Activated T-cell treated with anti-CD3 and anti-CD28 coated beads, Interleukin-2, amount 50 U/mL, for 4 hours (primary cell): ENCODE results near the gene GPER1. TPM values are rescaled to one million over a fixed set of nuclear protein-coding genes. Genes with fewer than 3 reads are reported as not detected.
"Not testable (repeated sequence)": the region's sequence is repeated elsewhere in the genome, so short reads cannot be mapped to it uniquely, and the experiment has no call there.

Experiments used
- ATAC-seq, 2 donors: fragments of 200-7000 bp; cut with Tn5 transposase; one replicate each; pipeline ENCODE4 v1.10.0; 2021
- DNase-seq: peaks from one replicate; pipeline ENCODE4 v3.0.0-alpha.2; 2020
- H3K27me3 Mint-ChIP-seq: one replicate; pipeline ENCODE4 v1.8.0; 2021; ENCODE audit warnings: low read depth, mixed read lengths
- H3K36me3 Mint-ChIP-seq: one replicate; pipeline ENCODE4 v1.8.0; 2022; ENCODE audit warnings: mixed read lengths; ENCODE audit not compliant: insufficient read depth
- H3K4me1 Mint-ChIP-seq: one replicate; pipeline ENCODE4 v1.8.0; 2021; ENCODE audit warnings: low read depth, mixed read lengths
- H3K4me3 Mint-ChIP-seq: one replicate; pipeline ENCODE4 v1.8.0; 2021; ENCODE audit warnings: mild to moderate bottlenecking, moderate library complexity, mixed read lengths
- H3K9me3 Mint-ChIP-seq: one replicate; pipeline ENCODE4 v1.8.0; 2021; ENCODE audit warnings: mixed read lengths
- total RNA-seq, 3 donors: library from RNA; stranded (reverse); gene quantifications; one replicate each; pipeline ENCODE4 v1.2.1, GENCODE V29; 2021

The GPER1 gene
- total RNA-seq, 3 donors from 2014 or later = 0.08 to 0.11 (median 0.08) TPM

DNA sequence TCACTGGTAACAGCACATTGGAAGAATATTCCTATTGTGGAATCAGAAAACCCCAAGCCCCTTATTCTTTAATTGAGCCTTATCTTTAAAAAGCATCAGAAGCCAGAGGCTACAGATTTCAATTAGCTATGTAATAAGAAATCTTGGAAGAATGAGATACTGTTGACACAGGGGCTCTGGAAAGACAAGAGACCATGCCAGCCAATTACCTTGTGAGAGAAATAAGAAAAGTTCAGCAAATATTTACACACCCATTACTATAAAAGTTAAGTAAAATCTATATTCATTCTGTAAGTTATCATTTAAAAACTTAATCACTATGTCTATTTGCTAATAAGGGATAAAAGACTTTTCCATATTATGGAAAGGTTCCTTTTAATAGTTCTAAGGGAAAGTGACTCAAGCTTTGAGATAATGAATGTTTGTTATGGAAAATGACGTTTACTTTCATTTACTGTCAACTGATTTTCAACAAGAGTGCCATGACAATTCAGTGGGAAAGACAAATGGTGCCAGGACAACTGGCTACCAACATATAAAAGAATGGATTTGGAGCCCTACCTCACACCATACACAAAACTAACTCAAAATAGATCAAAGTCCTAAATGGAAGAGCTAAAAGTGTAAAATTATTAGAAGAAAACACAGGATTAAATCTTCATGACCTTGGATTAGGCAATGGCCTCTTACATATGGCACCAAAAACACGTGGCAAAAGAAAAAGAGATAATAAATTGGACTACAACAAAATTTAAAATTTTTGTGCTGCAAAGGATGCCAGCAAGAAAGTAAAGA lies 43.8 kb downstream of the GPER1 start:
- peaks cover 1% of the 10 kb centered on the region for H3K4me1 Mint-ChIP-seq
- no peaks in the 10 kb centered on the region for H3K9me3 Mint-ChIP-seq
- no peak overlapping the region for H3K4me3 Mint-ChIP-seq
- DNase-seq (no peak), ATAC-seq (no peak)
- H3K27me3 Mint-ChIP-seq = no peaks in the 10 kb centered on the region
- H3K36me3 Mint-ChIP-seq = peaks cover 7% of the 10 kb centered on the region

DNA sequence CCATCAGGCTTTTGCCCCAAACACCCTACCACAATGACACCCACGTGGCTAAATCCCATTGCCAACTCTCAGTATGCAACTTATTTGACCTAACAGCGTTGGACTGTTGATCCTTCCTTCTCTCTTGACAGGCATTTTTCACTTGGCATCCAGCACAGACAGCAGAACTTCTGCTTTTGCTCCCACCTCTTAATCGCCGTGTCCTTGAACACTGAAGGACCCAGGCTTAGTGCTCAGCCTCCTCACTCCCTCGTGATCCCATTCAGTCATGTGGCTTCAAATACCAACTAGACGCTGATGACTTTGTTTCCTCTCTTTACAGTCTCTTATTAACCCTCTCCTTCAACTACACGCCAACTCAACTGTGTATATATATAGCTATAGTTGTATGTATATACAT lies 47.0 kb downstream of the GPER1 start:
- no peaks in the 10 kb centered on the region for H3K27me3 Mint-ChIP-seq
- H3K4me3 Mint-ChIP-seq = no peak overlapping the region
- H3K36me3 Mint-ChIP-seq = peaks cover 4% of the 10 kb centered on the region

DNA sequence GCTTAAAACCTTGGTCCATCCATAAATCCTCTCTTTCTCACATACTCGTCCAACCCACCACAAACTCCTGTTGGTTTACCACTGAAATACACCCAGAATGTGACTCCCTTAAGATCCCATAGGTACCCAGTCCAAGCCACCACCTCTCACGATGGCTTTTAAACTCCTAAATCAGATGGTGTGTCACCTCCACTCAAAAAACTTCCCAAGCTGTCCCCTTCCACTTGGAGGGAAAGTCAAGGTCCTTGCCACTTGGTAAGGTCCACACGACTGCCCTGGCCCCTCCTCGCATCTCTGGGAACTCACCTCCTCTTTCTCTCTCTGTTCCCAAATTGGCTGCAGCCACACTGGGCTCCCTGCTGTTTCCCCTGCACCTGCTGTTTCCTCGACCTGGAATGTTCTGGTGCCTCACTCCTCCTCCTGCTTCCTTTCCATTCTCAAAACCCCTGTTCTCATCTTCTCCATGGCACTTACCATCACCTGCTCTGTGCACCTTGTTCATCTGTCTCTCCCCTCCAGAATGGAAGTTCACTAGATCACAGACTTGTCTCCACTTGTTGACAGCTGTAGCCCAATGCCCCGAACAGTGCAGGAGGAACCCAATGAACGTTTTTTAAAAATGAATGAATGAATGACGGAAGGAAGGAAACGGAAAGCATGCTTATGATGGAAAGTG lies 49.1 kb downstream of the GPER1 start:
- Mint-ChIP-seq H3K4me3 (peak overlapping the region; percentile 86), H3K9me3 (no peaks in the 10 kb centered on the region), H3K4me1 (peaks cover 16% of the 10 kb centered on the region), H3K27me3 (no peaks in the 10 kb centered on the region), H3K36me3 (no peaks in the 10 kb centered on the region)
- ATAC-seq = no peak
- no peak for DNase-seq

More for the DNA sequence above, 47.0 kb downstream of the GPER1 start:
- ATAC-seq = no peak
- H3K9me3 Mint-ChIP-seq = no peaks in the 10 kb centered on the region
- H3K4me1 Mint-ChIP-seq = peaks cover 14% of the 10 kb centered on the region
- DNase-seq = no peak

DNA sequence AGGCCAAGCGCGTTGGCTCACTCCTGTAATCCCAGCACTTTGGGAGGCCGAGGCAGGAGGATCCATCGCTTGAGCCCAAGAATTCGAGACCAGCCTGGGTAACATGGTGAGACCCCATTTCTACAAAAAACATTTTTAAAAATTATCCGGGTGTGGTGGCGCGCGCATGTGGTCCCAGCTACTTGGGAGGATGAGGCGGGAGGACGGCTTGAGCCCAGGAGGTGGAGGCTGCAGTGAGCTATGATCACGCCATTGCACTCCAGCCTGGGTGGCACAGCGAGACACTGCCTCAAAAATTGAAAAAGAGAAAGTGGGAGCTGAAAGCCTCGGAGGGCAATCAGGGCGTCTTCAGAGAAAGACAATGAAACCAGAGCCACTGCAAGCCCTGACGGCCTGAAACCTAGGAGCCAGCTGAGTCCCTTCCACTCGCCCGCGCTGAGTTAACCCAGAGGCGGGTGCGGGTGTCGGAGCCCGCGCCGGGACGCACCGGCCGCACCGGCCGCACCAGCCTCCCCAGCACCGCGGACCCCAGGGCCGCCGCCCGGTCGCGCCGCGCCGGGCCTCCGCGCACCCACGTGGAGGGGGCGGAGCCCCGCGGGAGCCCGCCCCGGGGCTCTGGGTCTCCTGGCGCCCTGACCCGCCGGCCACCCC lies 49.7 kb downstream of the GPER1 start:
- Mint-ChIP-seq H3K4me1 (peaks cover 16% of the 10 kb centered on the region), H3K4me3 (peak overlapping the region; percentile 88), H3K9me3 (no peaks in the 10 kb centered on the region), H3K36me3 (no peaks in the 10 kb centered on the region), H3K27me3 (no peaks in the 10 kb centered on the region)
- no peak for DNase-seq
- peak; percentile 78 to 80 for ATAC-seq

DNA sequence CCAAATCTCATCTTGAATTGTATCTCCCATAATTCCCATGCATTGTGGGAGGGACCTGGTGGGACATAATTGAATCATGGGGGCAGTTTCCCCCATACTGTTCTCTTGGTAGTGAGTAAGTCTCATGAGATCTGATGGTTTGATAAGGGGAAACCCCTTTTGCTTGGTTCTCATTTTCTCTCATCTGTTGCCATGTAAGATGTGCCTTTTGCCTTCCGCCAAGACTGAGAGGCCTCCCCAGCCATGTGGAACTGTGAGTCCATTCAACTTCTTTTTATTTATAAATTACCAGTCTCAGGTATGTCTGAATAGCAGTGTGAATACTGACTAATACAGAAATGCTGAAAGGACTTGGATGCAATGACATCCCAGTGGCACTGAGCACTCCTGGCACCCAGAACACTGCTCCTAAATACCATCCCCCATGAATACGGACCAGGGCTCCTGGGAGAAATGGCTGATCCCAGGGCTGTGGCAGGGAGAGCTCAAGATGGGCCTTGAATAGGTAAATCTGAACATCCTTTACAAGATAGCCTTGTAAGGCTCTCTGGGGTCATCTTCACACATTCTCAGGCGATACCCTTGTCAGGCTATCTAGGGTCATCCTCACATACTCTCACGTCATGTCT lies 52.7 kb downstream of the GPER1 start:
- no peak overlapping the region for H3K4me3 Mint-ChIP-seq
- H3K9me3 Mint-ChIP-seq = no peaks in the 10 kb centered on the region
- no peaks in the 10 kb centered on the region for H3K27me3 Mint-ChIP-seq
- no peaks in the 10 kb centered on the region for H3K36me3 Mint-ChIP-seq
- peaks cover 16% of the 10 kb centered on the region for H3K4me1 Mint-ChIP-seq
- ATAC-seq (peak in 1 of 2 donors; percentile 12), DNase-seq (no peak)

DNA sequence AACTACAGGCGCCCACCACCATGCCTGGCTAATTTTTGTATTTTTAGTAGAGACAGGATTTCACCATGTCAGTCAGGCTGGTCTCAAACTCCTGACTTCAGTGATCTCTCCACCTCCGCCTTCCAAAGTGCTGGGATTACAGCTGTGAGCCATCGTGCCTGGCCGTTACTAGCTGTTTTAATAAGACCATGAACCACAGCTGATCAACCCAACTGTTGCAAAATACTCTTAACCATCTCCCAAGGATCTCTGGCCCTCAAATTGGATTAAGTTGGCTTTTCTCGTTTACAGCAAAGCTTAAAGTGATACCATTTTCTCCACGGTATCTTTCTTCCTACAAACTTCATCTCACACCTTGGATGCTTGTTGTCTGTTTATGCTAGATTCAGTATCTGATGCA lies 53.7 kb downstream of the GPER1 start:
- no peak overlapping the region for H3K4me3 Mint-ChIP-seq
- DNase-seq = no peak
- no peak for ATAC-seq

DNA sequence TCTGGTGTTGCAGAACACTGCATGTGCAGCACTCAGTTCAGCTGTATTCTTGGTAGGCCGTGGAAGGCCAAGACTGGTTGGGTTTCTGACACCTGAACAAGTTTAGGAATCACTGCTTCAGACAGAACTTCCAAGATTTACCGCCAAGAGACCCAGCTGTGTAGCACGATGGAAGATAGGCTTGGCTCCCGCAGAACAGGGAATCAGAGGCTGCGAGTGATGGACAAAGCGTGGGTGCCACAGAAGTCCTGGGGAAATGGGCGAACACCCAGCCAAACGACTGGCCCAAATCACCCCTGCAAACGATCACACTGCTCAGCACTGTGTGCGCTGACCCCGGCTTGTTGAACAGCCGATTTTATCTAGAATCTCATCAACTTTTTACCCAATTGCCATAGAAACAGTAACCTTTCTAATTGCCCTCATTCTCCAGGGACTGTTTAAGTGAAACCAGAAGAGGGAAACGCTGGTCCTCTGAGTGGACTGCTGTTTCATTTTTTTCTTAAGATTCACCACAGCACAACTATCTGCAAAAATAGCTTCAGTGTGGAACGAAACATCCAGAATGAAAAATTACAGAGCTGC lies 54.2 kb downstream of the GPER1 start:
- ATAC-seq = no peak
- no peaks in the 10 kb centered on the region for H3K9me3 Mint-ChIP-seq
- DNase-seq = no peak
- no peaks in the 10 kb centered on the region for H3K27me3 Mint-ChIP-seq
- peaks cover 10% of the 10 kb centered on the region for H3K4me1 Mint-ChIP-seq
- H3K4me3 Mint-ChIP-seq = no peak overlapping the region
- no peaks in the 10 kb centered on the region for H3K36me3 Mint-ChIP-seq

More for the DNA sequence above, 53.7 kb downstream of the GPER1 start:
- Mint-ChIP-seq H3K9me3 (no peaks in the 10 kb centered on the region), H3K36me3 (no peaks in the 10 kb centered on the region), H3K4me1 (peaks cover 15% of the 10 kb centered on the region), H3K27me3 (no peaks in the 10 kb centered on the region)

DNA sequence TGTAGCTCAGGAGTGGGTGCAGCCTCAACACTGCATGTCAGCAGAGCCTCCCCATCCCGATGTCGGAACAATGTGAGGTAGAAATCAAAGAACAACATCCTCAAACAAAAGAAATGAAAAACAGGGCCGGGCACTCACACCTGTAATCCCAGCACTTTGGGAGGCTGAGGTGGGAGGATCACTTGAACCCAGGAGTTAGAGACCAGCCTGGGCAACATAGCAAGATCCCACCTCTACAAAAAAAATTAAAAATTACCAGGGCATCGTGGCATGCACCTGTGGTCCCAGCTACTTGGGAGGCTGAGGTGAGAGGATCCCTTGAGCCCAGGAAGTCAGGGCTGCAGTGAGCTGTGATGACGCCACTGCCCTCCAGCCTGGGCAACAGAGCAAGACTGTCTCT lies 55.1 kb downstream of the GPER1 start:
- not testable (repeated sequence) for ATAC-seq, H3K4me1 Mint-ChIP-seq, H3K27me3 Mint-ChIP-seq, H3K36me3 Mint-ChIP-seq, DNase-seq, H3K4me3 Mint-ChIP-seq, H3K9me3 Mint-ChIP-seq

Other genes starting within 250 kb of the GPER1 start
- gene GET4, start 211.6 kb upstream of the GPER1 start, total RNA-seq = 10 to 100 TPM; 47.9 to 55.3 (median 52.1) TPM
- gene ADAP1, start 133.4 kb upstream of the GPER1 start, total RNA-seq = 10 to 100 TPM; 75.0 to 79.6 (median 79.5) TPM
- 10 to 100 TPM; 17.5 to 19.0 (median 18.9) TPM for gene COX19, start 112.6 kb upstream of the GPER1 start, total RNA-seq
- gene CYP2W1, start 104.9 kb upstream of the GPER1 start, total RNA-seq = not detected
- gene GPR146, start 43.6 kb upstream of the GPER1 start, total RNA-seq = under 1 TPM in 2 of 3 donors, not detected in 1; 0.21 to 0.52 TPM
- 10 to 100 TPM; 19.3 to 25.0 (median 22.3) TPM for gene ZFAND2A, start 72.1 kb downstream of the GPER1 start, total RNA-seq
- gene UNCX, start 144.8 kb downstream of the GPER1 start, total RNA-seq = not detected